ENCODE results near the gene TMTC2. TPM values are rescaled to one million over a fixed set of nuclear protein-coding genes. Genes with fewer than 3 reads are reported as not detected.

Gene TMTC2
- polyA plus RNA-seq, 1 donor from 2014 or later = 20.6 TPM

DNA sequence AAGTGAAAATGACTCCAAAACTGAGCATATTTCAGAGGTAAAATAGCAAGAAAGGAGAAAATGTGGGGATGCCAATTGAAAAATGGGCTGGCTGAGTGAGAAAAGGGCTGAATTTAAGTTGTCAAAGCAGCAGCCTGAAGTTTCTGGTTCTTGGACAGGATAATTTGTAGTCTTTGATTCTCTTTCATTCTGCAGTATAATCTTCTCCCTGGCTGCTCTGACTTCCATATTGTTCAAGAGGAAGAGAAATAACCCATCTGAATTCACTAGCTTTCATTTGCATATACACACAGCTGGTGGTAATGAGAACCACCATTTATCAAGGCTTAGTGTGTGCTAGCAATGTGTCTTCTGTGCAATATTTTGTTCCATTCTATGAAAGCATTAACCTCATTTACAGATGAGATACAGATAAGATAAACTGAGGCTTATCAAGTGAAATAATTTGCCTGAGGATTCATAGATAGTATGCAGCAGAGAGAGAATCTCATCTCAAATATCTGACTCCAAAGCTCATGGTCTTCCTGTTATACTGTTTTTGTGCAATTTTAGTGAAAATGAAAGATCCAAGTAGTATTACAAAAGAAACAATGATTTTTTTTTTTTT lies 184.2 kb downstream of the TMTC2 start:
- Histone ChIP-seq H3F3A (ENCODE audit: insufficient read depth, low read length, poor library complexity, severe bottlenecking) (peaks cover 20% of the 10 kb centered on the region), H3K9me2 (ENCODE audit: insufficient read depth, low read length) (no peaks in the 10 kb centered on the region), H3K27me3 (ENCODE audit: insufficient read depth, low read depth, low read length) (no peaks in the 10 kb centered on the region), H3K4me2 (ENCODE audit: low read length) (peak overlapping the region; percentile 26), H3K27ac (ENCODE audit: low read length) (peak overlapping the region; percentile 87), H3K36me3 (ENCODE audit: insufficient read depth, low read length) (no peaks in the 10 kb centered on the region), H4K20me1 (ENCODE audit: insufficient read depth) (no peaks in the 10 kb centered on the region), H3K4me3 (ENCODE audit: low read length) (peak overlapping the region; percentile 14), H3K9ac (ENCODE audit: low read length) (peak overlapping the region; percentile 8), H2AFZ (ENCODE audit: low read depth, low read length) (no peak overlapping the region), H3K9me3 (ENCODE audit: low read length) (no peaks in the 10 kb centered on the region), H3K79me2 (replicated peaks; ENCODE audit: insufficient read depth, low read length) (peaks cover 3% of the 10 kb centered on the region)
- TF ChIP-seq, protein P1, sequence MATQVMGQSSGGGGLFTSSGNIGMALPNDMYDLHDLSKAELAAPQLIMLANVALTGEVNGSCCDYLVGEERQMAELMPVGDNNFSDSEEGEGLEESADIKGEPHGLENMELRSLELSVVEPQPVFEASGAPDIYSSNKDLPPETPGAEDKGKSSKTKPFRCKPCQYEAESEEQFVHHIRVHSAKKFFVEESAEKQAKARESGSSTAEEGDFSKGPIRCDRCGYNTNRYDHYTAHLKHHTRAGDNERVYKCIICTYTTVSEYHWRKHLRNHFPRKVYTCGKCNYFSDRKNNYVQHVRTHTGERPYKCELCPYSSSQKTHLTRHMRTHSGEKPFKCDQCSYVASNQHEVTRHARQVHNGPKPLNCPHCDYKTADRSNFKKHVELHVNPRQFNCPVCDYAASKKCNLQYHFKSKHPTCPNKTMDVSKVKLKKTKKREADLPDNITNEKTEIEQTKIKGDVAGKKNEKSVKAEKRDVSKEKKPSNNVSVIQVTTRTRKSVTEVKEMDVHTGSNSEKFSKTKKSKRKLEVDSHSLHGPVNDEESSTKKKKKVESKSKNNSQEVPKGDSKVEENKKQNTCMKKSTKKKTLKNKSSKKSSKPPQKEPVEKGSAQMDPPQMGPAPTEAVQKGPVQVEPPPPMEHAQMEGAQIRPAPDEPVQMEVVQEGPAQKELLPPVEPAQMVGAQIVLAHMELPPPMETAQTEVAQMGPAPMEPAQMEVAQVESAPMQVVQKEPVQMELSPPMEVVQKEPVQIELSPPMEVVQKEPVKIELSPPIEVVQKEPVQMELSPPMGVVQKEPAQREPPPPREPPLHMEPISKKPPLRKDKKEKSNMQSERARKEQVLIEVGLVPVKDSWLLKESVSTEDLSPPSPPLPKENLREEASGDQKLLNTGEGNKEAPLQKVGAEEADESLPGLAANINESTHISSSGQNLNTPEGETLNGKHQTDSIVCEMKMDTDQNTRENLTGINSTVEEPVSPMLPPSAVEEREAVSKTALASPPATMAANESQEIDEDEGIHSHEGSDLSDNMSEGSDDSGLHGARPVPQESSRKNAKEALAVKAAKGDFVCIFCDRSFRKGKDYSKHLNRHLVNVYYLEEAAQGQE (IDR thresholded peaks at IDR 0.05; ENCODE audit: borderline replicate concordance) = no peak
- TF ChIP-seq EZH2 (IDR thresholded peaks at IDR 0.05; ENCODE audit: borderline replicate concordance, insufficient read depth, low read length, poor library complexity, severe bottlenecking) (no peak), SMC3 (conservative IDR thresholded peaks at IDR 0.05; ENCODE audit: poor library complexity) (no peak), EP300 (conservative IDR thresholded peaks at IDR 0.05; ENCODE audit: poor library complexity, severe bottlenecking) (no peak), POLR2AphosphoS5 (IDR thresholded peaks at IDR 0.05) (peak; percentile 29), MXI1 (conservative IDR thresholded peaks at IDR 0.05; ENCODE audit: poor library complexity, severe bottlenecking) (no peak), RAD21 (conservative IDR thresholded peaks at IDR 0.05) (peak; percentile 13), TAF1 (IDR thresholded peaks at IDR 0.05; ENCODE audit: low read depth) (no peak)
- TF ChIP-seq, protein P2, sequence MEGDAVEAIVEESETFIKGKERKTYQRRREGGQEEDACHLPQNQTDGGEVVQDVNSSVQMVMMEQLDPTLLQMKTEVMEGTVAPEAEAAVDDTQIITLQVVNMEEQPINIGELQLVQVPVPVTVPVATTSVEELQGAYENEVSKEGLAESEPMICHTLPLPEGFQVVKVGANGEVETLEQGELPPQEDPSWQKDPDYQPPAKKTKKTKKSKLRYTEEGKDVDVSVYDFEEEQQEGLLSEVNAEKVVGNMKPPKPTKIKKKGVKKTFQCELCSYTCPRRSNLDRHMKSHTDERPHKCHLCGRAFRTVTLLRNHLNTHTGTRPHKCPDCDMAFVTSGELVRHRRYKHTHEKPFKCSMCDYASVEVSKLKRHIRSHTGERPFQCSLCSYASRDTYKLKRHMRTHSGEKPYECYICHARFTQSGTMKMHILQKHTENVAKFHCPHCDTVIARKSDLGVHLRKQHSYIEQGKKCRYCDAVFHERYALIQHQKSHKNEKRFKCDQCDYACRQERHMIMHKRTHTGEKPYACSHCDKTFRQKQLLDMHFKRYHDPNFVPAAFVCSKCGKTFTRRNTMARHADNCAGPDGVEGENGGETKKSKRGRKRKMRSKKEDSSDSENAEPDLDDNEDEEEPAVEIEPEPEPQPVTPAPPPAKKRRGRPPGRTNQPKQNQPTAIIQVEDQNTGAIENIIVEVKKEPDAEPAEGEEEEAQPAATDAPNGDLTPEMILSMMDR (IDR thresholded peaks at IDR 0.05; ENCODE audit: poor library complexity, severe bottlenecking) = no peak

DNA sequence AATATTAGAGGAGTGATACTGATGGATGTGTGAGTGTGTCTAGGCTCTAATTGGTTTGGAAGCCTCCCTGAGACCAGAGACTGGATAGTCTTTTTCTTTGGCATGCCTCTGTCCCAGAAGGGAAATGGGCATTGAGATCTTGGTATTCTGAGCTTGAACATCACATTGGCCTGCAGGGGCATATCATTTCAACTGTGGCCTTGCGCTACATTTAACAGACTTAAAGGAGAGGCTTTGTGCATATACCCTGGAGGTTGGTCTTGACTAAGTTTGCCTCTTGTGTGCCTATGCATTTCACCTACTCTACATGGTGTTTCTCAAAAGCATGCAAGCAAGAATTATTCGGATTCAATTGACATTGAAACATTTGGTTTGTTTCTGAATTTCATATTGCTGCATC lies 185.4 kb downstream of the TMTC2 start:
- Histone ChIP-seq H3K9me3 (ENCODE audit: low read length) (no peaks in the 10 kb centered on the region), H3K4me2 (ENCODE audit: low read length) (no peak overlapping the region), H3K9ac (ENCODE audit: low read length) (no peak overlapping the region), H3K9me2 (ENCODE audit: insufficient read depth, low read length) (no peaks in the 10 kb centered on the region), H4K20me1 (ENCODE audit: insufficient read depth) (no peaks in the 10 kb centered on the region), H3K27me3 (ENCODE audit: insufficient read depth, low read depth, low read length) (no peaks in the 10 kb centered on the region), H3F3A (ENCODE audit: insufficient read depth, low read length, poor library complexity, severe bottlenecking) (peaks cover 20% of the 10 kb centered on the region), H3K27ac (ENCODE audit: low read length) (peak overlapping the region; percentile 36), H3K79me2 (replicated peaks; ENCODE audit: insufficient read depth, low read length) (peaks cover 8% of the 10 kb centered on the region), H3K36me3 (ENCODE audit: insufficient read depth, low read length) (no peaks in the 10 kb centered on the region), H3K4me3 (ENCODE audit: low read length) (no peak overlapping the region), H2AFZ (ENCODE audit: low read depth, low read length) (no peak overlapping the region)
- TF ChIP-seq, protein P2 (IDR thresholded peaks at IDR 0.05; ENCODE audit: poor library complexity, severe bottlenecking) = no peak
- TF ChIP-seq RAD21 (conservative IDR thresholded peaks at IDR 0.05) (no peak), SMC3 (conservative IDR thresholded peaks at IDR 0.05; ENCODE audit: poor library complexity) (no peak), TAF1 (IDR thresholded peaks at IDR 0.05; ENCODE audit: low read depth) (no peak), POLR2AphosphoS5 (IDR thresholded peaks at IDR 0.05) (no peak), MXI1 (conservative IDR thresholded peaks at IDR 0.05; ENCODE audit: poor library complexity, severe bottlenecking) (no peak), EP300 (conservative IDR thresholded peaks at IDR 0.05; ENCODE audit: poor library complexity, severe bottlenecking) (no peak), EZH2 (IDR thresholded peaks at IDR 0.05; ENCODE audit: borderline replicate concordance, insufficient read depth, low read length, poor library complexity, severe bottlenecking) (no peak)
- TF ChIP-seq, protein P1 (IDR thresholded peaks at IDR 0.05; ENCODE audit: borderline replicate concordance) = no peak
